ENCODE results near the gene FOXB1.

Gene FOXB1

DNA sequence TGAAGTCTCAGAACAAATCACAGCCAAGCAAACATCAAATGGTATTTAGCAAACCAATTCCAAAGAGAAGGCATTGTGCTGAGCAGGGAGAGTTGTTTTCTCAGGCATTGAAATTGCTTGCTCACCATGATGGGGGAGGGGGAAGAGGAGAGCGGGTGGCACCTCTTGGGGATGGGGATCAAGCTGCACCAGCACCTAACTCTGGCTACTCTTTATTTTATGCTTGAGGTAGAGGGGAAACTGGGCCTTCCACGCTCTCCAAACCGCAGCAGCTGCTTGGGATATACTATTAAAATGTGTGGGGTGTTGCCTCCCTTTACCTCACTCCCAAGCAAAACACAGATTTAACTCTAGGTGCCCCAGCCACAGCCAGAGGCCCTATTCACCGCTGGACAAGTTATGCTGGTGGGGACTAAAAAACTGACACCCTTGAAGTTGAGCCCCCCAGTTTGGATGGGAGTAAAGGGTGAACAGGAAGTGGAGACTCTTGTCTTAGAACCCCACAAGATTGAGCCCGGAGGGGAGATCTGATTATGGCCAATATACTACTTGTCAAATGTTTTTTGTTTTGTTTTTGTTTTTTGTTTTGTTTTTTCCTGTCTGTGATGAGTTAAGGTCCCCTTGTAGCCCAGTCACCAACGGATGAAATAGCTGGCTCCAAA is 5.0 kb upstream of the FOXB1 start:
- DNase-seq (ENCODE audit: low read depth), result no peak

DNA sequence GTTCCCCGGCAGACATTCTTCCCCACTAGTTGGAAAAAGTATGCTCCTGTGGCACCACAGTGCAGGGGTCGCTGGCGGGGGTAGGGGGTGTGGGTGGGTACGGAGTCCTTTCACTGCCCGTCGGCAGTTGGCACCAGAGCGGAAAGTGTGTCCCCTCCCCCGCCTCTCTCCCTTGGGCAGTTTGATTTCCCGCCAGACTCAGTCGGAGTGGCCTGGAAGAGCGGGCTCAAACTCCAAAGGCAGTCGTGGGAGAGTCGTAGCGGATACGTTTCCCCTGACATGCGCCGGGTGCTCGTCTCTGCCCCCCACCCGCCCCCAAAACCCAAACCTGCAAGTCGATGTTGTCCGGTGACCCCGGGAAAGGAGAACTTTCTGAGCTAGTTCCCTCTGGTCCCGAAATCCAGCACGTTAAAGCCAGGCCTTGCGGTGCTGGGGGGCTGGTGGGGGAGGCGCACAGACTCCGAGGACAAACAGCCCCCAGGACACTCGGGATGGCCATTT is 4.4 kb upstream of the FOXB1 start:
- DNase-seq (ENCODE audit: low read depth), result no peak

DNA sequence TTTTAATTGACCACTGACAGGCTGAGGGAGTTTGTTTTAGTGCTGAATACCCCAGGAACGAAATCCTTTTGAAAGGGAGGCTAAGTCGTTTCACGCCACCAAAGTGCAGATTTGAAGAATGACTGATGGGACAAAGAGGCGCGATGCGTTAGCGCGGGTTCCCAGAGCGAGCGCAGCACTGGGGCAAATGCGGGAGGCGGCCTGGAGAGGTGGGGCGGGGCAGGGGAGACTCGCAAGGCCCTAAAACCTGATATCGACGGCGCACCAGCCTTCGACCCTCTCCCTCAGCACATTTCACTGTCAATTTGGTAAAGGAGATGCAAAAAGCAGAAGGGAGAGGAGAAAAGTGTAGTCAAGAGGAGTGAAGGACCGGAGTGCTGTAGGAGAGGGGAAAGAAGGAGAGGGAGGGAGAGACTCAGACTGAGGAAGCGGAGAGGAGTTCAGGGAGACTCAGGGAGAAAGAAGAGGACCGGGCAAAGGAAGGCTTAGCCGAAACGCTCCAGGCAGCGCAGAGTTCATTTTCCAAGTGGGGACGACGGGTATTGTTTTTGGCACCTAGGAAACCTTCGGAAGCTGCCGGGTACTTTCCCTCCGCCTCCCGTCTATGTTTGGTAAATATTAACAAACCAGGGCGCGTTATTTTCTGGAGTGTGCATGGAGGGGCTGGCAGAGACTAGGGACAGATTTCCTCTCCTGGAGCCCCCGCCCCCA is 3.8 kb upstream of the FOXB1 start:
- DNase-seq (ENCODE audit: low read depth), result no peak

DNA sequence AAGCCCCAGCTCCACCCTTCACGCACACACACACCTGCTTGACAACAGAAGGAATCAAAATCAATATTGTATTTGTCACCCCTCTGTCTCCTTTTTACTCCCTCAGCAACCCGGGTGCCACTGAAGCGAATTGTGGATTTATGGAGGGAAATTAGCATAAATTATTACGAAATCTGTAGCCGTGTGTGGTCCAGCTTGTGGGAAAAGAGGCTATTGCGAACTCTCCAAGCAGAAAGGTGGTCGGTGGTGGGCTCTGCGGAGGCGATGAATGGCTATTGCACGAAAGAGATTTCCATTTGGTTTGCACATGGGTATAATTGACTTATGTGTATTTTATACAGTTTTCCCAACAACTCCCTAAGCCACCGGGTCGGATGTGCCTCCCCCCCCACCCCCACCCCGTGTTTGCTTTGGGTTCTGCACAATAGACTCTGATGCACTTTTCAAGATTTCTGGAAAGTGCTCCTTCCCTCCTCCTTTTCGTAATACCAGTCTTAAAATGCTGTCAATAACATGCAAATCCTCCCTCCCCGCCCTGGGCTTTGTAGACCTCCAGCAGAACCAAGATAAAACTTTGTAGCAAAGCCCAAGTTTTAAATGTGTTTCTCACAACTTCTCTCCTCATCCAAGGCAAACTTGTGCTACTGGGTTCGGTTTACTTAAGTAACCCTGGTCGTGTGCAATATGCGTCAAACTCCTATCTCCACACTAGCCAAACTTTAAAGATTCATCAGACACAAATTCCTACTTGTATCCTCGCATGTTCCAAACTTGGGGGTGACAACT is 3.1 kb upstream of the FOXB1 start:
- DNase-seq (ENCODE audit: low read depth), result no peak

DNA sequence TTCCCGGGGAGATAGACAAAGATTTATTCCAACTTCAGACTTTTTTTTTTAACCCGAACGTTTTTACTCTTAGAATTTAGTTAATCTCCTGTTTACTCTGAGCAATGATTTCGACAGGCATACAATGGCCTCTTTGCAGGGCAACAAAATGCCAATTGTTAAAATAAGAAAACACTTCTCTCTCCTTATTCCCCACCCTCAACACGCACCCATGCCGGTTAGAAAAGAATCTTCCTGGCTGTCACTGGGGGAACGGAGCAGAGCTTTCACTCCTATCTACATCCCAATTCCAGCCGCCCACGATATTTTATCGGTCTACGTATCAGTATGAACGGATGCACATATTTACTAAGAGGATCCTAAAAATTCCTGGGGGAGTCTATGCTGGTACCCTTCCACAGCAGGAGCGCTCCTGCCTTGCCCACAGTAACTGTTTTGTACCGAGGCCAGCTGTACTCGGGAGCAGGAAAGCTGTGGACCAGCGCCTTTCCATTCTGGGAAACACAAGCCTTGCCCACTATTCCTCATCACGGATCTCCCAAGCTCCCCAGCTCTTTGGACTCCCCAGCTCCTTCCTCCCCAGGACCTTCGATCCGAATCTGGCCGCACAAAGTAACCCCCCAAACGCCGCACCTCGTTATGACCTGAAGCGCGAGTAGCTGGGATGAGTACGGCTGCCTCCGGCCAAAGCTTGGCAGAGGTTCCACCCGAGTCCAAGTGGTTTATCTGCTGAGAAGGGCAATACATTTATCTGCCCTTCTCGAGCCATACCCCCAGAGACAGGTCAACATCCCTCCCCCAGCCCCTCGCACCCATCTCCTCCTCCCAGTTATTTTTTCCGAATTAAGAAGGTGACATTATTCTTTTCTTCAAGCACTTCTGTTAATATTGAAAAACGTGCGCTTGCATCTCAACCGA is 2.2 kb upstream of the FOXB1 start:
- no peak for DNase-seq (ENCODE audit: low read depth)

DNA sequence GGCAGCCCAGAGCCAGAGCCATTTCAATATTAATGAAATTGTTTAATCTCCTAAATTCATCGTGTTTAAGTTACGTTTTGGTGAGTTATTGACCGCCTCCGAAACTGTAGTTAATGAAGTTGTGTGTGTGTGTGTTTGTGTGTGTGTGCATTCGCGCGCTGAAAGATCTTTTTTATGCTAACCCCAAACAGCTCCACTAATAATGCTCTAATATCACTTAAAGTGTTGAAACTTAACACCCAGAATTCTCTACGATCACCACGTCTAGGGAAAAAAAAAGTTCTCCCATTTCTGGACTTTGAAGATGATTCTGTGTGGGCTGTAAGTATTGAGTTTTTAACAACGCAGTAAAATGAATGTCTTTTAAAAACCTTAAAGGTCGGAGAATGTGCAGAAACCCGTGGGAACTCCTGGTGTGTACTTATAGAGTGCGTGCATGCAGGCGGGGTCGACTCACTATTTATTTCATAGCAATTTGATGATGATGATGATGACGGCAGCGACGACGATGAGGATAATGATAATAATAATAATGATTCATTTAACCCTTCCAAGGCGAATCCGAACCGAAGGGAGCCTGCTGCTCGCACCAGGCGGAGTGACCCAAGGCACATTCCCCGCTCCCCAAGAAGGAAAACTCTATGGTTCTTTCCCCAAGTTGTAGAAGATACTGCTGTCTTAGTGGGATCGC is 1.4 kb upstream of the FOXB1 start:
- DNase-seq (ENCODE audit: low read depth), result no peak

DNA sequence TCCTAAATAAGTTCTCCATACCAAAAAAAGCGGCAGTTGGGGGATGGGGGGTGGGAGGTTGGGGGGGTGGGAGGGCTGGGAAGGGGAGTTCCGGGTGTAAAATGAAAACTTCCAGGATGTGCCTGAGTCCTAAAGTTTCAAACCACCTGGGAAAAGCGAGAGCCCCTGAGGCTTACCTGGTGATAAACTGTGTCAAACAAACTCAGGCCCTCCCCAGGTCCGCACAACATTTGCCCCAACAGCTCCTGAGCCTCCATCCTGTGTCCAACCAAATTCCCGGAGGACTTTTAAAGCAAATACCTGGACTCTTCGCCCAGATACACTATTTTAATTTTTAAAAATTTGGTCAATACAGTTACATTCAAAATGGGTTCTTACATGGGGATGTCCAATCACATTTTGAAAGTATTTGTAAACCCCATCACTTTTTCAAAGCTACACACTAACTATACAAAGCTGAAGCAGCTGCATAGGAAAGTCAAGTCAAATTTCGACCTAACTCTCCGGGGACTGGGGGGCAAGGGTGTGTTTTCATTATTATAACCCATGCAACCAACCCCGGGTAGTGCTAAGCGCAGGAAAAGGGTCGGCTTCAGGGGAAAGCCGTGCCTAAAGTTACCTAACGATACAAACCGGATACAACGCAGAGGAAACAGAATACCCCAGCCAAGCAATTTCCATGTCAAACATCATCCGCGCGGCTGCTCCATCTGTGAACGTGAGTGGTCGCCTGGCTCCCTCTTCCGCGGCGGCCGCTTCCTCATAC is 685 bp upstream of the FOXB1 start:
- no peak for DNase-seq (ENCODE audit: low read depth)

DNA sequence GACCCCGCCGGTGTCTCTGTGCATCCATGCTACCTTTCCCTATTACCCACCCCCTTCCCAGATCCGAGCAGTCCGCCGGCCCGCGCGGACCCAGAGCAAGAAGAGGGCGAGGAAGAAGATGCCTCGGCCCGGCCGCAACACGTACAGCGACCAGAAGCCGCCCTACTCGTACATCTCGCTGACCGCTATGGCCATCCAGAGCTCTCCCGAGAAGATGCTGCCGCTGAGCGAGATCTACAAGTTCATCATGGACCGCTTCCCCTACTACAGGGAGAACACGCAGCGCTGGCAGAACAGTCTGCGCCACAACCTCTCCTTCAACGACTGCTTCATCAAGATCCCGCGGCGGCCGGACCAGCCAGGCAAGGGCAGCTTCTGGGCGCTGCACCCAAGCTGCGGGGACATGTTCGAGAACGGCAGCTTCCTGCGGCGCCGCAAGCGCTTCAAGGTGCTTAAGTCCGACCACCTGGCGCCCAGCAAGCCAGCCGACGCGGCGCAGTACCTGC is 788 bp downstream of the FOXB1 start:
- no peak for DNase-seq (ENCODE audit: low read depth)

DNA sequence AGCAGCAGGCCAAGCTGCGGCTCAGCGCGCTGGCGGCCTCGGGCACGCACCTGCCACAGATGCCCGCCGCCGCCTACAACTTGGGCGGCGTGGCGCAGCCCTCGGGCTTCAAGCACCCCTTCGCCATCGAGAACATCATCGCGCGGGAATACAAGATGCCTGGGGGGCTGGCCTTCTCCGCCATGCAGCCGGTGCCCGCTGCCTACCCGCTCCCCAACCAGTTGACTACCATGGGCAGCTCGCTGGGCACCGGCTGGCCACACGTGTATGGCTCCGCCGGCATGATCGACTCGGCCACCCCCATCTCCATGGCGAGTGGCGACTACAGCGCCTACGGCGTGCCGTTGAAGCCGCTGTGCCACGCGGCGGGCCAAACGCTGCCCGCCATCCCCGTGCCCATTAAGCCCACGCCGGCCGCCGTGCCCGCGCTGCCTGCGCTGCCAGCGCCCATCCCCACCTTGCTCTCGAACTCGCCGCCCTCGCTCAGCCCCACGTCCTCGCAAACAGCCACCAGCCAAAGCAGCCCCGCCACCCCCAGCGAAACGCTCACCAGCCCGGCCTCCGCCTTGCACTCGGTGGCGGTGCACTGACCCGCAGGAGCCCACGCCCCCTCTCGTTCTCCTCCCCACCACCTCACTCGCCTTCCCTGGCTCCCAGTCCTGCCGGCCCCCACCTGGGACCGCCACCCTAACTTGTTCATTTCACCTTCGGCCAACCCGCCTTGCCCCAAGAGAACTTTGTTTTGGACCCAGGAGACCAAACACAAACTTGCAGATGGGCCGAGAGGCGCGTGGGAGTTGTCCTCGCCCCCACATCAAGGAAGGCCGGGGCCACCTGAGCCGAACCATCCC is 1.5 kb downstream of the FOXB1 start:
- no peak for DNase-seq (ENCODE audit: low read depth)

DNA sequence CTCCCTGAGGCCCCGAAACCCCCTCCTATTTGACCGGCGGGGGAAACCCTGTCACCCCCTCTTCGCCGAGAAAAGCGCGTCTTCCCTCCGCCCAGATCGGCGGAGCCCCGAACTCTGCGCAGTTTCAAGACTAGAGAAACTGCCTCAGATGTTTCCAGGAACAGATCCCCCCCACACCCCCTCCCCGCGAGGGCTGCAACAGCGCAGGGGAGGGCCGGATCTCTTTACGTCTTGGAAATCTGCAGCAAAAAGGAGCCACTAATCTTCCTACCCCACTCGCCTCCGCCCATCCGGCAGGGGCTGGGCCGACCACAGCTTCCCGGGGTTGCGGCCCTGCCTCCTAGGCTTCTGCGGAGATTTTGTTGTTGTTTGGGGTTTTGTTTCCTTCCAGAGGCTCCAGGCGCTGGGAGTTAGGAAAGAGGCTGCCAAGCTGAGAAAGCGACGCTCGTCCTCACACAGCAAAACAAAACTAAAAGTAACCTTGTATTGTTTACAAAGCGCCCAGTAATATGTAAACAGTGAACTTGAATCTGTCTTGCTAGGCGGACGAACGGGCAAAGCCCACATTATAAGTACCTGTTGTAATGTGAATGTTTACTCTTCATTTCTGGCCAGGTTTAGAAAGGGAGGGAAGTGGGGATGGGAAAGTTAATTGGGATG is 2.2 kb downstream of the FOXB1 start:
- DNase-seq (ENCODE audit: low read depth), result peak; percentile 29

DNA sequence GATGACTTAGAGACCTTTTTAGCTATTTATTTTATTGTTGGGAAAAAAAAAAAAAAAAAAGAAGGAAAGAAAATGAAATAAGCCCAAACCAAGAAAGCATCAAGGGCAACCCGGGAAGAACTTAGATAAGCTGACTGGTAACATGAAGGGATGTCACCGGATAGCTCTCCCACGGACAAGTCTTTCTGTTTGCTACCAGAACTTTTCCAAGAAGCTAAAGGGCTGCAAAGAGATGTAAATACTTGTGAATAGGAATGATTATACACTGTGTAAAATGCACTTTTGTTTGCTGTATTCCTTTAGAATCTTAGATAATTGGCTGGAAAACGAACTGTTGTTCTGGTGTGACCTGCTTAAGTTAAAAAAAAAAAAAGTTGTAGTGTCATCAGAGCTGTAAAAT is 2.8 kb downstream of the FOXB1 start:
- no peak for DNase-seq (ENCODE audit: low read depth)

DNA sequence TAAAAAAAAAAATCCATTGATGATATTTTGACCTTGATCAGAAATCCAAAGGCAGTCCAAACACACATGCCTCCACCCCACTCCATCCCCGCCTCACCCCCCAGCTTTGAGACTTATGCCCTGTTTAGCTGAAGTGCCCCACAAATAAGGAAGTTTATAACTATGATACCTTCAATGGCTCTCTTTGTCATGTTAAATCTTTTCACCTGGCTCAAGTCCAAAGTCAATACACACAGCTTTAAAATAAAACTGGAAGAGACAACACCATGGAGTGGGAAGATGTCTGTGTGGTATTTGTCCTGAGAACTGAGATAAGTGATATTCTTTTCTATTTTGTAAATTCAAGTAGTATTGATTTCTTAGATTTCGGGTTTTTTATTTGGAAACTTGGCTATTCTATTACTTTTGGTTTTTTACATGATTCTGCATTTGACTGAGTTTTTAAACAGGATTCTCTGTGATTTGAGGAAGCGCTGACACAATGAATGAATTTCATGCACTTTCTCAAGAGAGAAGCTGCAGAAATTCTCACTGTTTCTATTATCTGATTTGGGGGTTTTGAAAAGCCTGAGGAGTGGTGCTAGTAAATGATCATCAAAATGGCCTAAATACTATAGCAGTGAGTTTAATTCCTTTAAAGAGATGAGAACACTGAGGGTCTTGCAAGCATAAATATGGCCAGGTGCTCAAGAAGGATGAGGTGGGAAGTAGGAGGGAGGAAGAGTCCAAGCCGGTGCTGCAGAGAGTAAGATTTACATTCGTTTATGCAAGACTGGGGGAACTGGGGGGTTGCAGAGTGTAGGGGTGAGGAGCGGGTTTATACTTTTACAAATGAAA is 5.2 kb downstream of the FOXB1 start:
- no peak for DNase-seq (ENCODE audit: low read depth)

DNA sequence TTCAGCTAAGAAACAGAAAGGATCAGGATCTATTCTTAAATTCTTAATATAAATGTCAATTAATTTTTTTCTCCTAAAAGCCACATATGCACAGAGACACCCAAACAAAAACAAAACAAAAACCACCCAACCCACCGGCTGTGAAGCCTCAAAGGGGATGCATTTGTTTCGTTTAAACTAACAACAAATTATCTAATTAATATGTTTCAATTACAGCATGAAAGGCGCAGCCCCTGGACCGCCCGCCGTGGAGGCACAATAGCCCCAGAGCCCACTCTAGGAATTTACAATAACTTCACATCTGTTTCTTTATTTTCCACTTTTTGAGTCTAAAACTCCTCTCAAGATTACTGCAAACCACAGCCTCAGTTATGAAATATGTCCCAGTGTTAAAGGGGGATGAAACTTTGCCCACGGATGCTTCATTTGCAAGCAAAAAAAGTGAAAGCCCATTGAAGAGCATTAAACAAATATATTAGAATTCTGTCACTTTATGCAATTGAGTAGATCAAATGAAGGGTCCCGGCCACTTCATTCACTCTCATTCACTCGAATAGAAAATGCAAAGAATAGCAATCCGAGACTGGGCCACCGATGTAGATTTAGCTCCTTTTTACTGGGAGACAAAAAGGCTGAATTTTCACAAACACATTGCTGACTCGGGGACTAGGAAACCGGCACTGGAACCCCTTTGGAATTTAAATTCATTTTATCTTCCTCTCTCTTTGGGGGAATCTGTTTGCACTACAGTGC is 6.0 kb downstream of the FOXB1 start:
- no peak for DNase-seq (ENCODE audit: low read depth)

DNA sequence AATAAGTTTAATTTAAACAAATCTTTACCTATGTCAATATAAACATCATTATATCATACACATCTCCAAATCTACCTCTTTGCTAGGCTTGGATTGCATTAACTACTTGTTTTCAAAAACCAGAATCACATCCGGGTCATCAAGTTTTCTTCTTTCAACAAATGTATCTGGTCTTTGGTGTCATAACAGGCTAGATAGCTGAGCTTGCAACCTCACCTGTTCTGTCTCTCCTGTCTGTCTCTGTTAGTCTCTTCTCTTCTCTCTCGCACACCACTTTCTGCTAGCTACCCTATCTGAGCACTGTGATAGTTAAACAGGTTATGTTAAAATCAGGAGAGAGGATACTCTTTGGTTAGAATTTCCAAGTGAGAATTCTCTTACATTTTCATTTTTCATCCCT is 6.7 kb downstream of the FOXB1 start:
- no peak for DNase-seq (ENCODE audit: low read depth)

DNA sequence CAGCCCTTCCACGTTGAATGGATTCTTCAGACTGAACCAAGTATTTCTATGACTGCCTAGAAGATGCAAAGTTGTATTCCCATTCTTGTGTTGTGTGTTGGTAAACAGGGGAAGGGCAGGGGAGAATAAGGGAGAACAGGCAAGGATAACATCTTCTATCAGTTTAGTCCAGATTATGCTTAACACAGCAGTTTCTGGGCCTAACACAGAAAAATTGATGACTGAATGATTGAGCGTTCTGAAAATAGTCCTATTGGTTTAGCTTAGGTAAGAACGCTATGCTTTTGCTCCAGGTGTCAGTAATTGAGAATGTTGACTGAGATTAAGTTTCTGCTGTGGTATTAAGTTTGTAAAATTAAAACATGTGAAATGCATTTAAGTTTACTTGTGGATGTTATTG is 8.6 kb downstream of the FOXB1 start:
- DNase-seq (ENCODE audit: low read depth), result no peak

DNA sequence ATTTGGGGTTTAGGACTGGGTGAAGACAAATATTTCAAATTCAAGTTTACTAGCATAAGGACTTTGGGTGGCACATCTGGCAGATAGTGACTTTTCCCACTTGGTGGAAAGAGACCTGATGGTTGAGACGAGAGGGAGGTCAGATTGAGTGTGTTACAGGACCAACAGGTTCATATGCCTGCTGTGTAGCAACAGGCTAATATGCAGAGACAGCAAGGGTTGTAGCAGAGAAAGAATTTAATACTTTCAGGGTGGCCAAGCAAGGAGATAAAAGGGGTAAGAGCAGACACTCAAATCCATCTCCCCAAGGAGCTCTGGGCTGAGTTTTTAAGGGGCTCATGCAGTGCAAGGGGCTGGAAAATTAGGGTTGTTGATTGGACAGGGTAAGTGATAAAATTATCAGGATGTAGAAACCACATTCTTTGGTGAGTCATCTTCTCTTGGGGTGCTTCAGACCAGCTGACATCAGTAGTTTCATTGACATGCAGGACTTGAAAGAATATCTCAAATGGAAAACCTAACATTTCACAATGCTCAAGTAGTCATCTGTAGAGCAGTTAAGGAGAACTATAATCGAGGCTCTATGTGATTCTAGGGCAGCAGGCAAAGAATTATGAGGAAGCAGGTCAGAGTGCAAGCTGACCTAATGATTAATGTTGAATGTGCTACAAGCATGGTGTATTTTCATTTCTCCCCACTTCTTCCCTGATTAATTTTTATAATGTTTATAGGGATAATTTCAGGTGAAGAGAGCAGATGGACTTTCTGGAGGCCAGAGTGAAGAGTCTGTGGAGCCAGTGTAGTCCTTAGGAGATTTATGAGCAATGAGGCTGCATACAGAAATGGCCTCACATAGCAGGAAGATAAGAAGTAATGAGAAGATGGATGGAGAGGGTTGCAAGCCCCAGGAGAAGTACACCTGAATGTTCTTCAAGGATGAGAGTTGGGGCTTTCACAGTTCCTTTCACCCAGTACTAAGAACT is 13.7 kb downstream of the FOXB1 start:
- DNase-seq (ENCODE audit: low read depth), result no peak

Data from stimulated activated CD8-positive, alpha-beta memory T cell treated with anti-CD3 and anti-CD28 coated beads, Interleukin-12 subunit alpha, Interleukin-12 subunit beta, amount 100 ng/mL, for 1 hour (primary cell).